ENCODE results near the gene HCRTR1. TPM values are rescaled to one million over a fixed set of nuclear protein-coding genes. Genes with fewer than 3 reads are reported as not detected.

The HCRTR1 gene
- polyA plus RNA-seq, 4 donors, result 0.09 to 0.19 (median 0.17) TPM

GRCh38 chr1:31646259-31646960, 28.9 kb downstream of the HCRTR1 start:
- DNase-seq (ENCODE audit: low read depth in 4 of 4, low spot score in 3 of 4), result no peak

GRCh38 chr1:31647106-31647505, 29.6 kb downstream of the HCRTR1 start:
- DNase-seq (ENCODE audit: low read depth in 4 of 4, low spot score in 3 of 4), result no peak

- no peak for DNase-seq (ENCODE audit: low read depth in 4 of 4, low spot score in 3 of 4)
These were observed 30.7 kb downstream of the HCRTR1 start for GRCh38 chr1:31648190-31648589.

- DNase-seq (ENCODE audit: low read depth in 4 of 4, low spot score in 3 of 4), result no peak
These were observed 31.3 kb downstream of the HCRTR1 start for GRCh38 chr1:31648641-31649357.

GRCh38 chr1:31650161-31651088, 32.9 kb downstream of the HCRTR1 start:
- no peak for DNase-seq (ENCODE audit: low read depth in 4 of 4, low spot score in 3 of 4)

- DNase-seq (ENCODE audit: low read depth in 4 of 4, low spot score in 3 of 4), result no peak
These were observed 33.6 kb downstream of the HCRTR1 start for GRCh38 chr1:31651089-31651420.

GRCh38 chr1:31651766-31652165, 34.3 kb downstream of the HCRTR1 start:
- DNase-seq (ENCODE audit: low read depth in 4 of 4, low spot score in 3 of 4), result no peak

GRCh38 chr1:31652891-31653499, 35.5 kb downstream of the HCRTR1 start:
- no peak for DNase-seq (ENCODE audit: low read depth in 4 of 4, low spot score in 3 of 4)

GRCh38 chr1:31653717-31654473, 36.4 kb downstream of the HCRTR1 start:
- DNase-seq (ENCODE audit: low read depth in 4 of 4, low spot score in 3 of 4), result no peak

- DNase-seq (ENCODE audit: low read depth in 4 of 4, low spot score in 3 of 4), result no peak
These were observed 36.9 kb downstream of the HCRTR1 start for GRCh38 chr1:31654474-31654776.

- no peak for DNase-seq (ENCODE audit: low read depth in 4 of 4, low spot score in 3 of 4)
These were observed 37.6 kb downstream of the HCRTR1 start for GRCh38 chr1:31655104-31655503.

GRCh38 chr1:31655756-31656155, 38.3 kb downstream of the HCRTR1 start:
- no peak for DNase-seq (ENCODE audit: low read depth in 4 of 4, low spot score in 3 of 4)

GRCh38 chr1:31657020-31657804, 39.7 kb downstream of the HCRTR1 start:
- no peak for DNase-seq (ENCODE audit: low read depth in 4 of 4, low spot score in 3 of 4)

GRCh38 chr1:31657972-31658510, 40.6 kb downstream of the HCRTR1 start:
- no peak for DNase-seq (ENCODE audit: low read depth in 4 of 4, low spot score in 3 of 4)

GRCh38 chr1:31658721-31659120, 41.2 kb downstream of the HCRTR1 start:
- no peak for DNase-seq (ENCODE audit: low read depth in 4 of 4, low spot score in 3 of 4)

- DNase-seq (ENCODE audit: low read depth in 4 of 4, low spot score in 3 of 4), result no peak
These were observed 42.4 kb downstream of the HCRTR1 start for GRCh38 chr1:31659889-31660288.

GRCh38 chr1:31660871-31661455, 43.5 kb downstream of the HCRTR1 start:
- DNase-seq (ENCODE audit: low read depth in 4 of 4, low spot score in 3 of 4), result no peak

GRCh38 chr1:31661856-31662255, 44.4 kb downstream of the HCRTR1 start:
- DNase-seq (ENCODE audit: low read depth in 4 of 4, low spot score in 3 of 4), result no peak

GRCh38 chr1:31662463-31662862, 45.0 kb downstream of the HCRTR1 start:
- no peak for DNase-seq (ENCODE audit: low read depth in 4 of 4, low spot score in 3 of 4)
